Measurements from ENCODE around the gene C3. TPM values are rescaled to one million over a fixed set of nuclear protein-coding genes. Genes with fewer than 3 reads are reported as not detected.

Gene C3
- total and polyA plus RNA-seq, 5 donors from 2014 or later = not detected

- H3K27ac ChIP-seq (ENCODE audit: insufficient read depth, low read length, poor library complexity, severe bottlenecking) = no peak overlapping the region
- H3K4me3 ChIP-seq (ENCODE audit: low read depth, low read length) = no peak overlapping the region
- peaks cover 5 to 14% (median 9%) of the 10 kb centered on the region in 4 donors for H3K4me1 Mint-ChIP-seq
- H3K27ac Mint-ChIP-seq = no peak overlapping the region
- peak overlapping the region in 3 of 4 donors; percentile 27 to 86 (median 35) for H3K4me3 Mint-ChIP-seq
- H3K36me3 Mint-ChIP-seq = peaks cover 14% of the 10 kb centered on the region
- peaks cover 14% of the 10 kb centered on the region for H3K4me1 ChIP-seq (ENCODE audit: control insufficient read depth, insufficient read depth, low read length, poor library complexity, severe bottlenecking)
- H3K9me3 ChIP-seq (ENCODE audit: control insufficient read depth in 2 of 2, low read length in 2 of 2) = no peaks in the 10 kb centered on the region
- peaks cover 5% of the 10 kb centered on the region for H3K36me3 ChIP-seq (ENCODE audit: control insufficient read depth, insufficient read depth, low read length)
- DNase-seq = no peak
- ATAC-seq (ENCODE audit: low read depth in 2 of 2) = no peak
- no peaks in the 10 kb centered on the region for H3K9me3 Mint-ChIP-seq
- no peaks in the 10 kb centered on the region for H3K27me3 Mint-ChIP-seq
- H3K27me3 ChIP-seq (ENCODE audit: control insufficient read depth, insufficient read depth, low read length) = no peaks in the 10 kb centered on the region
Observed at GRCh38 chr19:6732803-6733337, 12.4 kb upstream of the C3 start.

- ATAC-seq (ENCODE audit: low read depth in 2 of 2) (no peak), DNase-seq (no peak)
- Mint-ChIP-seq H3K4me3 (no peak overlapping the region), H3K36me3 (peaks cover 14% of the 10 kb centered on the region), H3K4me1 (peaks cover 5 to 9% (median 7%) of the 10 kb centered on the region in 4 donors), H3K9me3 (no peaks in the 10 kb centered on the region), H3K27me3 (no peaks in the 10 kb centered on the region), H3K27ac (no peak overlapping the region)
- no peaks in the 10 kb centered on the region for H3K27me3 ChIP-seq (ENCODE audit: control insufficient read depth, insufficient read depth, low read length)
- no peak overlapping the region for H3K4me3 ChIP-seq (ENCODE audit: low read depth, low read length)
- H3K27ac ChIP-seq (ENCODE audit: insufficient read depth, low read length, poor library complexity, severe bottlenecking) = no peak overlapping the region
- no peaks in the 10 kb centered on the region for H3K9me3 ChIP-seq (ENCODE audit: control insufficient read depth in 2 of 2, low read length in 2 of 2)
- H3K36me3 ChIP-seq (ENCODE audit: control insufficient read depth, insufficient read depth, low read length) = peaks cover 5% of the 10 kb centered on the region
- H3K4me1 ChIP-seq (ENCODE audit: control insufficient read depth, insufficient read depth, low read length, poor library complexity, severe bottlenecking) = peaks cover 11% of the 10 kb centered on the region
Observed at GRCh38 chr19:6731822-6732221, 11.4 kb upstream of the C3 start.

GRCh38 chr19:6730941-6731670, 10.7 kb upstream of the C3 start:
- no peaks in the 10 kb centered on the region for H3K9me3 Mint-ChIP-seq
- peaks cover 2 to 4% (median 3%) of the 10 kb centered on the region in 4 donors for H3K4me1 Mint-ChIP-seq
- Histone ChIP-seq H3K36me3 (ENCODE audit: control insufficient read depth, insufficient read depth, low read length) (peaks cover 5% of the 10 kb centered on the region), H3K27ac (ENCODE audit: insufficient read depth, low read length, poor library complexity, severe bottlenecking) (no peak overlapping the region), H3K27me3 (ENCODE audit: control insufficient read depth, insufficient read depth, low read length) (no peaks in the 10 kb centered on the region), H3K9me3 (ENCODE audit: control insufficient read depth in 2 of 2, low read length in 2 of 2) (no peaks in the 10 kb centered on the region), H3K4me1 (ENCODE audit: control insufficient read depth, insufficient read depth, low read length, poor library complexity, severe bottlenecking) (peaks cover 3% of the 10 kb centered on the region), H3K4me3 (ENCODE audit: low read depth, low read length) (no peak overlapping the region)
- ATAC-seq (ENCODE audit: low read depth in 2 of 2) (no peak), DNase-seq (no peak)
- H3K4me3 Mint-ChIP-seq = no peak overlapping the region
- no peak overlapping the region for H3K27ac Mint-ChIP-seq
- H3K36me3 Mint-ChIP-seq = peaks cover 10% of the 10 kb centered on the region
- H3K27me3 Mint-ChIP-seq = no peaks in the 10 kb centered on the region

- Mint-ChIP-seq H3K9me3 (no peaks in the 10 kb centered on the region), H3K4me3 (no peak overlapping the region), H3K4me1 (peaks cover 0 to 4% (median under 1%) of the 10 kb centered on the region in 4 donors), H3K27me3 (no peaks in the 10 kb centered on the region), H3K27ac (no peak overlapping the region), H3K36me3 (peaks cover 9% of the 10 kb centered on the region)
- Histone ChIP-seq H3K27ac (ENCODE audit: insufficient read depth, low read length, poor library complexity, severe bottlenecking) (no peak overlapping the region), H3K4me3 (ENCODE audit: low read depth, low read length) (no peak overlapping the region), H3K4me1 (ENCODE audit: control insufficient read depth, insufficient read depth, low read length, poor library complexity, severe bottlenecking) (no peaks in the 10 kb centered on the region), H3K36me3 (ENCODE audit: control insufficient read depth, insufficient read depth, low read length) (peaks cover 5% of the 10 kb centered on the region), H3K27me3 (ENCODE audit: control insufficient read depth, insufficient read depth, low read length) (no peaks in the 10 kb centered on the region), H3K9me3 (ENCODE audit: control insufficient read depth in 2 of 2, low read length in 2 of 2) (no peaks in the 10 kb centered on the region)
- no peak for ATAC-seq (ENCODE audit: low read depth in 2 of 2)
- DNase-seq = peak in 1 of 3 donors; percentile 29
Observed at GRCh38 chr19:6730153-6730804, 9.8 kb upstream of the C3 start.

GRCh38 chr19:6729573-6730152, 9.2 kb upstream of the C3 start:
- H3K27me3 Mint-ChIP-seq = no peaks in the 10 kb centered on the region
- ATAC-seq (ENCODE audit: low read depth in 2 of 2) = no peak
- DNase-seq = no peak
- H3K27ac Mint-ChIP-seq = no peak overlapping the region
- Histone ChIP-seq H3K9me3 (ENCODE audit: control insufficient read depth in 2 of 2, low read length in 2 of 2) (no peaks in the 10 kb centered on the region), H3K36me3 (ENCODE audit: control insufficient read depth, insufficient read depth, low read length) (peaks cover 5% of the 10 kb centered on the region), H3K27me3 (ENCODE audit: control insufficient read depth, insufficient read depth, low read length) (no peaks in the 10 kb centered on the region), H3K4me3 (ENCODE audit: low read depth, low read length) (no peak overlapping the region), H3K27ac (ENCODE audit: insufficient read depth, low read length, poor library complexity, severe bottlenecking) (no peak overlapping the region), H3K4me1 (ENCODE audit: control insufficient read depth, insufficient read depth, low read length, poor library complexity, severe bottlenecking) (no peaks in the 10 kb centered on the region)
- H3K36me3 Mint-ChIP-seq = peaks cover 9% of the 10 kb centered on the region
- no peak overlapping the region for H3K4me3 Mint-ChIP-seq
- peaks cover 0 to 6% (median 3%) of the 10 kb centered on the region in 4 donors for H3K4me1 Mint-ChIP-seq
- no peaks in the 10 kb centered on the region for H3K9me3 Mint-ChIP-seq

- Histone ChIP-seq H3K36me3 (ENCODE audit: control insufficient read depth, insufficient read depth, low read length) (peaks cover 5% of the 10 kb centered on the region), H3K4me3 (ENCODE audit: low read depth, low read length) (no peak overlapping the region), H3K9me3 (ENCODE audit: control insufficient read depth in 2 of 2, low read length in 2 of 2) (no peaks in the 10 kb centered on the region), H3K27me3 (ENCODE audit: control insufficient read depth, insufficient read depth, low read length) (no peaks in the 10 kb centered on the region), H3K27ac (ENCODE audit: insufficient read depth, low read length, poor library complexity, severe bottlenecking) (no peak overlapping the region), H3K4me1 (ENCODE audit: control insufficient read depth, insufficient read depth, low read length, poor library complexity, severe bottlenecking) (no peaks in the 10 kb centered on the region)
- H3K36me3 Mint-ChIP-seq = peaks cover 9% of the 10 kb centered on the region
- DNase-seq = no peak
- H3K4me1 Mint-ChIP-seq = peaks cover 0 to 7% (median 2%) of the 10 kb centered on the region in 4 donors
- H3K27me3 Mint-ChIP-seq = no peaks in the 10 kb centered on the region
- H3K27ac Mint-ChIP-seq = peak overlapping the region in 1 of 3 donors; percentile 52
- ATAC-seq (ENCODE audit: low read depth in 2 of 2) = no peak
- H3K4me3 Mint-ChIP-seq = no peak overlapping the region
- H3K9me3 Mint-ChIP-seq = peaks cover 0 to 1% (median 0%) of the 10 kb centered on the region in 7 donors
Observed at GRCh38 chr19:6728346-6728745, 7.9 kb upstream of the C3 start.

GRCh38 chr19:6725513-6726231, 5.2 kb upstream of the C3 start:
- H3K36me3 ChIP-seq (ENCODE audit: control insufficient read depth, insufficient read depth, low read length) = no peaks in the 10 kb centered on the region
- Mint-ChIP-seq H3K4me1 (peaks cover 0 to 11% (median 2%) of the 10 kb centered on the region in 4 donors), H3K27me3 (peaks cover 5% of the 10 kb centered on the region), H3K4me3 (no peak overlapping the region), H3K36me3 (peaks cover 4% of the 10 kb centered on the region), H3K27ac (no peak overlapping the region), H3K9me3 (peaks cover 0 to 1% (median 0%) of the 10 kb centered on the region in 7 donors)
- H3K4me3 ChIP-seq (ENCODE audit: low read depth, low read length) = no peak overlapping the region
- no peak for ATAC-seq (ENCODE audit: low read depth in 2 of 2)
- H3K9me3 ChIP-seq (ENCODE audit: control insufficient read depth in 2 of 2, low read length in 2 of 2) = no peaks in the 10 kb centered on the region
- H3K27ac ChIP-seq (ENCODE audit: insufficient read depth, low read length, poor library complexity, severe bottlenecking) = no peak overlapping the region
- H3K27me3 ChIP-seq (ENCODE audit: control insufficient read depth, insufficient read depth, low read length) = no peaks in the 10 kb centered on the region
- H3K4me1 ChIP-seq (ENCODE audit: control insufficient read depth, insufficient read depth, low read length, poor library complexity, severe bottlenecking) = no peaks in the 10 kb centered on the region
- no peak for DNase-seq
